H1 (cell line): ENCODE results near the gene RNF220. TPM values are rescaled to one million over a fixed set of nuclear protein-coding genes. Genes with fewer than 3 reads are reported as not detected.

Source experiments
- CTCF ChIA-PET: fragments of 300-600 bp; sonication (Branson Sonifier 250); formaldehyde crosslinking; loops from one replicate; lab custom pipeline; 2021; ENCODE audit not compliant: partially characterized antibody; lab: Charles Lee
- POLR2A ChIA-PET: fragments of 300-600 bp; sonication (Branson Sonifier 250); formaldehyde crosslinking; loops from one replicate; lab custom pipeline; 2021; ENCODE audit warnings: inconsistent platforms; ENCODE audit not compliant: partially characterized antibody; lab: Charles Lee
- DNase-seq, 2 experiments: peaks; one replicate each; pipeline versions ENCODE4 v3.0.0 to v3.0.0-alpha.2; 2010 to 2022; ENCODE audit warnings: low spot score in 2 of 2, low read depth in 1 of 2, mixed read lengths in 1 of 2
- FAIRE-seq: peaks from 2 replicates; lab custom pipeline; 2011; peaks lifted over from hg19 to GRCh38; lab: Jason Lieb, UNC
- H2AFZ ChIP-seq: 2 replicates; pipeline ENCODE4 v1.8.1; 2012; ENCODE audit warnings: low read length, inconsistent platforms
- H2AK5ac ChIP-seq: 2 replicates; pipeline ENCODE4 v1.6.1; 2013; ENCODE audit warnings: low read depth, low read length
- H2BK120ac ChIP-seq: replicated peaks from 2 replicates; pipeline ENCODE3; 2013; ENCODE audit warnings: low read depth, low read length, inconsistent platforms
- H2BK12ac ChIP-seq: 2 replicates; pipeline ENCODE4 v1.6.1; 2013; ENCODE audit warnings: low read depth, low read length
- H2BK15ac ChIP-seq: 2 replicates; pipeline ENCODE4 v1.6.1; 2013; ENCODE audit warnings: low read length
- H2BK20ac ChIP-seq: 2 replicates; pipeline ENCODE4 v1.6.1; 2013; ENCODE audit warnings: low read length
- H2BK5ac ChIP-seq: 2 replicates; pipeline ENCODE4 v1.6.1; 2013; ENCODE audit warnings: low read depth, low read length
- H3K14ac ChIP-seq: 2 replicates; pipeline ENCODE4 v1.6.1; 2013; ENCODE audit warnings: inconsistent platforms; ENCODE audit not compliant: insufficient read length
- H3K18ac ChIP-seq: 2 replicates; pipeline ENCODE4 v1.6.1; 2013; ENCODE audit warnings: low read length; ENCODE audit errors: extremely low read depth
- H3K23ac ChIP-seq: 2 replicates; pipeline ENCODE4 v1.6.1; 2013; ENCODE audit warnings: inconsistent platforms; ENCODE audit not compliant: insufficient read length
- H3K23me2 ChIP-seq: 2 replicates; pipeline ENCODE4 v1.6.1; 2013; ENCODE audit warnings: low read depth, low read length
- H3K27ac ChIP-seq: 2 replicates; pipeline ENCODE4 v1.6.1; 2011; ENCODE audit warnings: low read depth, low read length, inconsistent platforms
- H3K27me3 ChIP-seq, 4 experiments: replicated peaks in 1 of 4; 1 replicate in 1 of 4; 2 replicates in 3 of 4; pipeline versions ENCODE4 v1.6.1 to v1.8.1; 2011 to 2013; ENCODE audit warnings: low read length in 3 of 4, mild to moderate bottlenecking in 3 of 4, inconsistent platforms in 2 of 4, mixed read lengths in 2 of 4, moderate library complexity in 1 of 4; ENCODE audit not compliant: control insufficient read depth in 3 of 4, insufficient read depth in 3 of 4; ENCODE audit errors: extremely low read depth in 1 of 4
- H3K36me3 ChIP-seq, 4 experiments: 2 replicates each; pipeline versions ENCODE4 v1.6.1 to v1.8.1; 2011 to 2013; ENCODE audit warnings: mild to moderate bottlenecking in 4 of 4, low read length in 3 of 4, moderate library complexity in 2 of 4, control low read depth in 1 of 4, inconsistent platforms in 1 of 4; ENCODE audit not compliant: insufficient read depth in 4 of 4, control insufficient read depth in 2 of 4
- H3K4ac ChIP-seq: replicated peaks from 2 replicates; pipeline ENCODE3; 2013; ENCODE audit warnings: low read length, low read depth, mixed read lengths, inconsistent platforms; ENCODE audit not compliant: insufficient read length
- H3K4me1 ChIP-seq, 4 experiments: replicated peaks in 1 of 4; 1 replicate in 1 of 4; 2 replicates in 3 of 4; pipeline versions ENCODE4 v1.6.1 to v1.8.1; 2011 to 2013; ENCODE audit warnings: low read length in 3 of 4, inconsistent platforms in 2 of 4, mixed read lengths in 1 of 4; ENCODE audit not compliant: insufficient read depth in 4 of 4, control insufficient read depth in 3 of 4
- H3K4me2 ChIP-seq, 2 experiments: 2 replicates each; pipeline versions ENCODE4 v1.6.1 to v1.8.1; 2011 to 2013; ENCODE audit warnings: low read depth in 2 of 2, low read length in 2 of 2, control low read depth in 1 of 2, inconsistent platforms in 1 of 2, mild to moderate bottlenecking in 1 of 2; ENCODE audit not compliant: insufficient read depth in 1 of 2
- H3K4me3 ChIP-seq, 4 experiments: fragments of 200-600, 300-600 bp in 1 of 4; sonication (generic), shearing (Covaris generic), sonication (Bioruptor Twin) in 1 of 4; 2 replicates each; pipeline versions ENCODE4 v1.5.1 to v1.8.1; 2011 to 2016; ENCODE audit warnings: low read length in 4 of 4, low read depth in 3 of 4, control low read depth in 2 of 4, inconsistent platforms in 2 of 4, mild to moderate bottlenecking in 2 of 4, mixed read lengths in 1 of 4, moderate library complexity in 1 of 4; ENCODE audit not compliant: insufficient read depth in 2 of 4; ENCODE audit errors: extremely low read depth in 1 of 4
- H3K56ac ChIP-seq: replicated peaks from 2 replicates; pipeline ENCODE3; 2013; ENCODE audit warnings: low read depth, mild to moderate bottlenecking, mixed read lengths, low read length, inconsistent platforms; ENCODE audit not compliant: insufficient read length
- H3K79me1 ChIP-seq: 2 replicates; pipeline ENCODE4 v1.6.1; 2013; ENCODE audit warnings: low read depth, low read length, control low read depth
- H3K79me2 ChIP-seq, 2 experiments: 2 replicates each; pipeline versions ENCODE4 v1.6.1 to v1.8.1; 2012 to 2013; ENCODE audit warnings: low read length in 2 of 2, mild to moderate bottlenecking in 2 of 2, inconsistent platforms in 1 of 2; ENCODE audit not compliant: insufficient read depth in 2 of 2, control insufficient read depth in 1 of 2
- H3K9ac ChIP-seq, 4 experiments: replicated peaks in 1 of 4; 1 replicate in 1 of 4; 2 replicates in 3 of 4; pipeline versions ENCODE4 v1.6.1 to v1.8.1; 2011 to 2013; ENCODE audit warnings: low read depth in 3 of 4, low read length in 3 of 4, control low read depth in 2 of 4, mild to moderate bottlenecking in 2 of 4, moderate library complexity in 2 of 4, inconsistent platforms in 1 of 4; ENCODE audit errors: extremely low read depth in 1 of 4
- H3K9me3 ChIP-seq, 2 experiments: 2 replicates each; pipeline versions ENCODE4 v1.6.1 to v1.8.1; 2012 to 2013; ENCODE audit warnings: mild to moderate bottlenecking in 2 of 2, moderate library complexity in 2 of 2, control low read depth in 1 of 2, inconsistent platforms in 1 of 2, low read depth in 1 of 2, low read length in 1 of 2, mixed read lengths in 1 of 2; ENCODE audit not compliant: insufficient read depth in 2 of 2
- H4K20me1 ChIP-seq, 2 experiments: replicated peaks in 1 of 2; 2 replicates each; pipeline versions ENCODE3 to v1.8.1; 2011 to 2013; ENCODE audit warnings: inconsistent platforms in 2 of 2, low read length in 2 of 2, mild to moderate bottlenecking in 1 of 2; ENCODE audit not compliant: insufficient read depth in 2 of 2, control insufficient read depth in 1 of 2
- H4K5ac ChIP-seq: 2 replicates; pipeline ENCODE4 v1.6.1; 2013; ENCODE audit warnings: low read length, low read depth, mixed read lengths, inconsistent platforms; ENCODE audit not compliant: insufficient read length
- H4K8ac ChIP-seq: 2 replicates; pipeline ENCODE4 v1.8.0; 2013; ENCODE audit warnings: mild to moderate bottlenecking, moderate library complexity, low read length, inconsistent platforms; ENCODE audit not compliant: insufficient read depth; ENCODE audit errors: extremely low read depth
- H4K91ac ChIP-seq: replicated peaks from 2 replicates; pipeline ENCODE3; 2013; ENCODE audit warnings: low read length, mixed read lengths, inconsistent platforms; ENCODE audit not compliant: insufficient read length
- ATF3 ChIP-seq: IDR thresholded peaks from 2 replicates; pipeline ENCODE4 v1.6.1; 2011; ENCODE audit warnings: low read depth, mild to moderate bottlenecking, low read length; ENCODE audit not compliant: insufficient read depth
- CBX8 ChIP-seq: fragments of 300-800, 300-1000 bp; sonication (generic); IDR thresholded peaks from 2 replicates; pipeline ENCODE4 v1.7.1; 2016; ENCODE audit warnings: low read depth, low read length, borderline replicate concordance
- CREB1 ChIP-seq: IDR thresholded peaks from 2 replicates; pipeline ENCODE4 v1.6.1; 2012; ENCODE audit warnings: inconsistent platforms
- HDAC6 ChIP-seq: IDR thresholded peaks from one replicate; pipeline ENCODE4 v1.7.1; 2012; ENCODE audit warnings: low read depth, mild to moderate bottlenecking, inconsistent platforms, low read length, moderate library complexity
- JUND ChIP-seq: IDR thresholded peaks from 2 replicates; pipeline ENCODE4 v1.6.1; 2011; ENCODE audit warnings: mild to moderate bottlenecking, improper control_type of control experiment, low read length
- MAX ChIP-seq: IDR thresholded peaks from 2 replicates; pipeline ENCODE4 v1.6.1; 2012; ENCODE audit warnings: inconsistent platforms
- NANOG ChIP-seq: IDR thresholded peaks from 2 replicates; pipeline ENCODE4 v1.6.1; 2011; ENCODE audit warnings: low read length, low read depth, mild to moderate bottlenecking, inconsistent platforms; ENCODE audit not compliant: insufficient read depth, poor library complexity, severe bottlenecking
- PHF8 ChIP-seq: fragments of 200-600 bp; sonication (generic); conservative IDR thresholded peaks from 2 replicates; pipeline ENCODE4 v1.7.1; 2012; ENCODE audit warnings: low read depth, mild to moderate bottlenecking, inconsistent platforms, low read length, moderate library complexity
- RXRA ChIP-seq: IDR thresholded peaks from 2 replicates; pipeline ENCODE4 v1.6.1; 2011; ENCODE audit warnings: low read depth, mild to moderate bottlenecking, low read length, moderate library complexity; ENCODE audit not compliant: insufficient read depth
- SIN3A ChIP-seq, 2 experiments: IDR thresholded peaks in 1 of 2; conservative IDR thresholded peaks in 1 of 2; 2 replicates each; pipeline ENCODE4 v1.6.1; 2011 to 2012; ENCODE audit warnings: low read length in 2 of 2, improper control_type of control experiment in 1 of 2, low read depth in 1 of 2, mild to moderate bottlenecking in 1 of 2
- SP2 ChIP-seq: IDR thresholded peaks from 2 replicates; pipeline ENCODE4 v1.6.1; 2012; ENCODE audit warnings: mild to moderate bottlenecking, low read length, inconsistent platforms
- TAF1 ChIP-seq: IDR thresholded peaks from 2 replicates; pipeline ENCODE4 v1.6.1; 2011; ENCODE audit warnings: mild to moderate bottlenecking, low read depth, low read length
- WGBS, 2 experiments: shearing (Covaris generic) in 1 of 2; methylation state at CpG; one replicate each; pipeline versions ENCODE4 v1.1.6 to v1.1.7; 2013 to 2015; ENCODE audit warnings: low lambda C conversion rate in 2 of 2, mixed read lengths in 2 of 2, inconsistent platforms in 1 of 2, low coverage in 1 of 2, missing lambda C conversion rate in 1 of 2; ENCODE audit not compliant: insufficient replicate concordance in 2 of 2, insufficient coverage in 1 of 2, insufficient read length in 1 of 2; ENCODE audit errors: extremely low coverage in 1 of 2, missing lambda C conversion rate in 1 of 2; 5-methylcytosine and 5-hydroxymethylcytosine counted together
- polyA plus RNA-seq, 7 experiments: library from polyadenylated mRNA; depleted of rRNA in 3 of 7; stranded (reverse) in 5 of 7; unstranded in 2 of 7; fragments of >200 nt in 5 of 7; fragments of 200-250 nt in 2 of 7; gene quantifications; 1 replicate in 5 of 7; 2 replicates in 1 of 7; 4 replicates in 1 of 7; pipeline versions ENCODE4 v1.2.1 to v1.2.3, GENCODE V29; 2011 to 2013; ENCODE audit warnings: missing spikeins in 2 of 7, mixed read lengths in 2 of 7
- total RNA-seq: library from RNA; stranded (reverse); fragmentation: NEBNext Ultra II Directional; extraction: Animal tissue kit (Norgen Biotek cat#: 25700); gene quantifications from 2 replicates; pipeline ENCODE4 v1.2.1, GENCODE V29; 2021

RNF220 gene
- total and polyA plus RNA-seq, 2 of the 8 experiments (the other 6 are each of a cell fraction or from before 2014, with no cell fraction given): 123 to 160 TPM

- no peak for TF ChIP-seq ATF3
- TF ChIP-seq JUND: no peak
- no peak for TF ChIP-seq PHF8
- TF ChIP-seq SP2: no peak
- no peak for TF ChIP-seq SIN3A (conservative IDR thresholded peaks at IDR 0.05 in 1 of 2, IDR thresholded peaks at IDR 0.05 in 1 of 2; ENCODE audit: low read depth in 1 of 2, low read length in 2 of 2)
- no peak for TF ChIP-seq MAX
- no peak for TF ChIP-seq NANOG
- no peak for TF ChIP-seq CBX8
- no peak for TF ChIP-seq TAF1
- no peak for TF ChIP-seq CREB1
- TF ChIP-seq HDAC6: no peak
- TF ChIP-seq RXRA: no peak
- no peak for FAIRE-seq
Observed at GRCh38 chr1:44367944-44368343, 37.1 kb upstream of the RNF220 start.

More at GRCh38 chr1:44367944-44368343, 37.1 kb upstream of the RNF220 start:
- Histone ChIP-seq H3K27me3 (peaks cover 0 to 2% (median 0%) of the 10 kb centered on the region in 4 experiments; a peak in 3 of 7 replicates), H4K20me1 (no peaks in the 10 kb centered on the region), H3K4me3 (no peak overlapping the region), H3K4me1 (peaks cover 0 to 7% (median 4%) of the 10 kb centered on the region in 4 experiments; a peak in 6 of 7 replicates), H3K18ac (no peak overlapping the region), H3K4me2 (peak overlapping the region in 1 of 2 experiments; percentile 48; a peak in 1 of 4 replicates), H3K23me2 (no peaks in the 10 kb centered on the region), H3K36me3 (no peaks in the 10 kb centered on the region), H3K79me2 (no peaks in the 10 kb centered on the region), H3K14ac (no peak overlapping the region), H3K4ac (peak overlapping the region; percentile 19), H3K27ac (no peak overlapping the region), H2BK120ac (no peak overlapping the region), H2BK20ac (no peak overlapping the region), H3K56ac (no peak overlapping the region), H3K9me3 (no peaks in the 10 kb centered on the region), H2BK15ac (no peak overlapping the region), H2BK12ac (no peak overlapping the region), H4K5ac (no peak overlapping the region), H3K23ac (no peak overlapping the region), H4K8ac (no peak overlapping the region), H3K79me1 (no peaks in the 10 kb centered on the region), H3K9ac (no peak overlapping the region), H4K91ac (no peak overlapping the region), H2AK5ac (no peak overlapping the region), H2AFZ (no peak overlapping the region), H2BK5ac (no peak overlapping the region)
- no peak for DNase-seq
- 91% methylated on average over 1 of the region's 1 CpG; no CpG with 5 or more reads in 1 of the 2 experiments for WGBS, 2 experiments
- ChIA-PET CTCF (interaction anchor here (1.8 to 5.9 kb wide), 4 partner anchors 9 to 204 kb away, joined by 5 to 35 read pairs (median 6); no protein-coding TSS in a partner anchor), POLR2A (interaction anchor here (1.6 kb wide), 1 partner anchor 264 kb away, joined by 3 read pairs; no protein-coding TSS in a partner anchor)
